Adrenal gland (tissue), 12 donors: ENCODE data around the gene ITGA3. TPM values are rescaled to one million over a fixed set of nuclear protein-coding genes. Genes with fewer than 3 reads are reported as not detected.

Source experiments
- DNase-seq, 7 donors: peaks; one replicate each; pipeline ENCODE4 v3.0.0-alpha.2; 2019 to 2020
- H3K27ac ChIP-seq, 5 donors: fragments of 200-600 bp; sonication (generic) in 4 of 5; 1 replicate in 3 of 5; 2 replicates in 2 of 5; pipeline versions ENCODE4 v1.5.1 to v1.8.0; 2016 to 2020; ENCODE audit warnings: mild to moderate bottlenecking in 1 of 5
- H3K27me3 ChIP-seq: fragments of 200-600 bp; 2 replicates; pipeline ENCODE4 v1.8.0; 2021
- H3K36me3 ChIP-seq, 2 donors: fragments of 200-600 bp; replicated peaks in 1 of 2; 1 replicate in 1 of 2; 2 replicates in 1 of 2; pipeline versions ENCODE4 v1.5.1 to v1.8.0; 2018 to 2022
- H3K4me1 ChIP-seq, 2 donors: fragments of 200-600 bp; replicated peaks in 1 of 2; 1 replicate in 1 of 2; 2 replicates in 1 of 2; pipeline versions ENCODE4 v1.5.1 to v1.8.0; 2018 to 2021
- H3K4me3 ChIP-seq, 4 donors: fragments of 200-600 bp; sonication (generic) in 3 of 4; one replicate each; pipeline ENCODE4 v1.5.1; 2016 to 2018
- H3K9me3 ChIP-seq, 3 donors: fragments of 200-600 bp; sonication (generic) in 1 of 3; replicated peaks in 1 of 3; 1 replicate in 2 of 3; 2 replicates in 1 of 3; pipeline versions ENCODE4 v1.5.1 to v1.8.0; 2016 to 2021
- CTCF ChIP-seq, 6 experiments: fragments of 450-650 bp in 4 of 6; fragments of 200-600 bp in 2 of 6; sonication (generic) in 1 of 6; IDR thresholded peaks; 1 replicate in 5 of 6; 2 replicates in 1 of 6; pipeline versions ENCODE4 v1.5.1 to v1.8.0; 2016 to 2021; ENCODE audit warnings: antibody characterized with exemption in 6 of 6, mild to moderate bottlenecking in 2 of 6, moderate library complexity in 1 of 6
- POLR2A ChIP-seq, 2 donors: fragments of 450-650 bp; IDR thresholded peaks; one replicate each; pipeline ENCODE4 v1.6.1; 2017; ENCODE audit warnings: antibody characterized with exemption in 2 of 2, mild to moderate bottlenecking in 2 of 2, moderate library complexity in 1 of 2
- WGBS, 4 donors: extraction: QIAGEN DNeasy Blood & Tissue Kit in 2 of 4; methylation state at CpG; one replicate each; pipeline versions ENCODE4 v1.1.5 to v1.1.7; 2013 to 2017; 5-methylcytosine and 5-hydroxymethylcytosine counted together
- intact Hi-C, 2 donors: fragments of 100-400 bp; cut with DNase I; formaldehyde crosslinking; loops; one replicate each; pipeline versions ENCODE4 v1.14.1 to v1.15.0; 2022 to 2023
- polyA plus RNA-seq, 3 donors: library from polyadenylated mRNA; stranded (reverse); fragments of 200-250 nt in 2 of 3; fragments of 350-450 nt in 1 of 3; fragmentation: Illumina TruSeq in 1 of 3; extraction: RNeasy Lipid Tissue Mini Kit (QIAGEN cat#74804) in 1 of 3; gene quantifications; one replicate each; pipeline ENCODE4 v1.2.3, GENCODE V29; 2013 to 2014
- total RNA-seq, 9 donors: library from RNA; depleted of rRNA in 4 of 9; stranded (reverse); fragments of >200 nt in 4 of 9; fragments of 120-200 nt in 1 of 9; fragmentation: NEBNext Ultra II Directional in 1 of 9; extraction: Animal tissue kit (Norgen Biotek cat#: 25700) in 1 of 9; gene quantifications; one replicate each; pipeline versions ENCODE4 v1.1.0 to v1.2.4, GENCODE V29; 2013 to 2023
- donor health status: healthy with polysubstance abuse.
- donor health status: Bipolar disorder and iron deficiency.
- donor health status: DM: yes; HTN: yes; CAD: no.
- donor health status: DM: no; HTN: no; CAD: no.
- donor health status: DM: no; HTN: no; CAD: no.
- donor health status: DM: yes; HTN: yes; CAD: no.

The ITGA3 gene
- total and polyA plus RNA-seq, 12 donors: 20.9 to 206 (median 131) TPM

- WGBS, 4 donors: 37 to 48% (median 45%) methylated on average over 2 to 3 of the region's 3 CpGs
- H3K27ac ChIP-seq: peak overlapping the region in 3 of 5 donors; percentile 81 to 84 (median 83)
- no peaks in the 10 kb centered on the region for H3K27me3 ChIP-seq
- H3K9me3 ChIP-seq: no peaks in the 10 kb centered on the region
- TF ChIP-seq CTCF (IDR thresholded peaks at IDR 0.05) (no peak), POLR2A (IDR thresholded peaks at IDR 0.05) (no peak)
- intact Hi-C loops: loop anchor here in 1 of 2 donors (5.0 kb wide), 1 partner anchor 51 kb away; no protein-coding TSS in a partner anchor
- H3K4me3 ChIP-seq: peak overlapping the region in 1 of 4 donors; percentile 87
- DNase-seq: no peak
- peaks cover 0 to 23% of the 10 kb centered on the region in 2 donors for H3K36me3 ChIP-seq
- peaks cover 26 to 28% of the 10 kb centered on the region in 2 donors for H3K4me1 ChIP-seq
Measured at GRCh38 chr17:50096758-50097157, 40.8 kb downstream of the ITGA3 start.

GRCh38 chr17:50097455-50097854 lies 41.5 kb downstream of the ITGA3 start:
- Histone ChIP-seq H3K4me1 (peaks cover 33 to 35% of the 10 kb centered on the region in 2 donors), H3K4me3 (no peak overlapping the region), H3K27me3 (no peaks in the 10 kb centered on the region), H3K27ac (peak overlapping the region in 1 of 5 donors; percentile 83), H3K36me3 (peaks cover 0 to 23% of the 10 kb centered on the region in 2 donors), H3K9me3 (no peaks in the 10 kb centered on the region)
- intact Hi-C loops: loop anchor here in 1 of 2 donors (5.0 kb wide), 1 partner anchor 50 kb away; no protein-coding TSS in a partner anchor
- TF ChIP-seq POLR2A (IDR thresholded peaks at IDR 0.05) (no peak), CTCF (IDR thresholded peaks at IDR 0.05) (no peak)
- DNase-seq: no peak
- 74 to 88% (median 78%) methylated on average over 6 to 7 of the region's 7 CpGs for WGBS, 4 donors

GRCh38 chr17:50097926-50098325 lies 42.0 kb downstream of the ITGA3 start:
- H3K27ac ChIP-seq: no peak overlapping the region
- whole genome bisulfite sequencing, 4 donors: 77 to 85% (median 84%) methylated on average over 4 of the region's 4 CpGs
- TF ChIP-seq POLR2A (IDR thresholded peaks at IDR 0.05) (no peak), CTCF (IDR thresholded peaks at IDR 0.05) (no peak)
- no peaks in the 10 kb centered on the region for H3K9me3 ChIP-seq
- H3K36me3 ChIP-seq: peaks cover 0 to 23% of the 10 kb centered on the region in 2 donors
- no peak for DNase-seq
- H3K4me1 ChIP-seq: peaks cover 38 to 40% of the 10 kb centered on the region in 2 donors
- intact Hi-C loops: loop anchor here in 1 of 2 donors (5.0 kb wide), 1 partner anchor 49 kb away; no protein-coding TSS in a partner anchor
- no peaks in the 10 kb centered on the region for H3K27me3 ChIP-seq
- H3K4me3 ChIP-seq: no peak overlapping the region

- 83 to 88% (median 88%) methylated on average over 4 of the region's 4 CpGs for WGBS, 4 donors
- Histone ChIP-seq H3K9me3 (no peaks in the 10 kb centered on the region), H3K4me1 (peaks cover 39 to 45% of the 10 kb centered on the region in 2 donors)
Measured at GRCh38 chr17:50098583-50098982, 42.7 kb downstream of the ITGA3 start.

More at GRCh38 chr17:50098583-50098982, 42.7 kb downstream of the ITGA3 start:
- Histone ChIP-seq H3K36me3 (peaks cover 0 to 23% of the 10 kb centered on the region in 2 donors), H3K27me3 (no peaks in the 10 kb centered on the region), H3K4me3 (no peak overlapping the region), H3K27ac (peak overlapping the region in 1 of 5 donors; percentile 48)
- no peak for DNase-seq
- no peak for TF ChIP-seq POLR2A (IDR thresholded peaks at IDR 0.05)
- no peak for TF ChIP-seq CTCF (IDR thresholded peaks at IDR 0.05)
- intact Hi-C loops: loop anchor here in 1 of 2 donors (5.0 kb wide), 1 partner anchor 49 kb away; no protein-coding TSS in a partner anchor
